ENCODE results near the gene TCERG1L. TPM values are rescaled to one million over a fixed set of nuclear protein-coding genes. Genes with fewer than 3 reads are reported as not detected.
"Not testable (repeated sequence)": the region's sequence is repeated elsewhere in the genome, so short reads cannot be mapped to it uniquely, and the experiment has no call there.

The TCERG1L gene
- total and polyA plus RNA-seq, 4 donors = not detected

- ATAC-seq (ENCODE audit: low FRiP score) = not testable (repeated sequence)
Observed at GRCh38 chr10:131234606-131235005, 76.9 kb downstream of the TCERG1L start.

DNA sequence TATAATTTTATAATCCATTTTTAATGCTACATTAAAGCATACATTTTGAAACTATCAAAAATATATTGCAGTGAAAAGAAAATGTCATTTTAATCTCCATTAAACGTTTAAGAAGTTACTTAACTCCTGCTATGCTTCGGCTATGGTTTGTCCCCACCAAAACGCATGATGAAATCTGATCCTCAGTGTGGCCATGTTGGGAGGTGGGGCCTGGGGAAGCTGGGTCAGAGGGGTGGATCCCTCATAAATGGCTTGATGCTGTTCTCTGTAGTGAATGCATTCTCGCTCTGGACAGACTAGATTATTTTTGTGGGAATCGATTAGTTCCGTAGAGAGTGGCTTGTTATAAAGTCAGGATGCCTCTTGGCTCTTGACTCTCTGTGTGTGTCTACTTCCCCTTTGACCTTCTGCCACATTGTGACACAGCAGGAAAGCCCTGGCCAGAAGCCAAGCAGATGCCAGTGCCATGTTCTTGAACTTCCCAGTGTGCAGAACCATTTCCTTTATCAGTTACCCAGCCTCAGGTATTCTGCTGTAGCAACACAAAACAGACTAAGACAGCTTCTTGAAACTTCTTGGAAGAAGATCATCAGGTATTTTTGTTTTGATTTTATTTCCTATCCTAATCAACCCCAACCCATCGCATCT is 77.8 kb downstream of the TCERG1L start:
- DNase-seq (no peak), ATAC-seq (ENCODE audit: low FRiP score) (no peak)
- Histone ChIP-seq H3K36me3 (ENCODE audit: control insufficient read depth in 1 of 2, insufficient read depth in 2 of 2, low read length in 1 of 2) (no peaks in the 10 kb centered on the region), H3K9me3 (ENCODE audit: control insufficient read depth, low read length) (peaks cover 3% of the 10 kb centered on the region), H3K27ac (ENCODE audit: low read depth in 1 of 2, low read length in 2 of 2) (no peak overlapping the region), H3K4me3 (ENCODE audit: low read length in 2 of 2) (no peak overlapping the region), H3K4me1 (ENCODE audit: control insufficient read depth in 1 of 2, insufficient read depth in 2 of 2, low read length in 2 of 2) (no peaks in the 10 kb centered on the region), H3K27me3 (ENCODE audit: control insufficient read depth in 1 of 2, insufficient read depth in 2 of 2, low read length in 1 of 2) (no peaks in the 10 kb centered on the region)
- intact Hi-C loops (cut with DNase I) = no loop called here
- 60 to 61% methylated on average over 7 of the region's 7 CpGs for WGBS, 2 donors

More at GRCh38 chr10:131234606-131235005, 76.9 kb downstream of the TCERG1L start:
- H3K4me1 ChIP-seq (ENCODE audit: control insufficient read depth in 1 of 2, insufficient read depth in 2 of 2, low read length in 2 of 2); H3K27ac ChIP-seq (ENCODE audit: low read depth in 1 of 2, low read length in 2 of 2); H3K9me3 ChIP-seq (ENCODE audit: control insufficient read depth, low read length); intact Hi-C loops (cut with DNase I); H3K36me3 ChIP-seq (ENCODE audit: control insufficient read depth in 1 of 2, insufficient read depth in 2 of 2, low read length in 1 of 2); H3K27me3 ChIP-seq (ENCODE audit: control insufficient read depth in 1 of 2, insufficient read depth in 2 of 2, low read length in 1 of 2); H3K4me3 ChIP-seq (ENCODE audit: low read length in 2 of 2): not testable (repeated sequence)
- DNase-seq = peak in 1 of 2 donors; percentile 48
- WGBS, 2 donors = 84 to 91% methylated on average over 13 of the region's 13 CpGs

DNA sequence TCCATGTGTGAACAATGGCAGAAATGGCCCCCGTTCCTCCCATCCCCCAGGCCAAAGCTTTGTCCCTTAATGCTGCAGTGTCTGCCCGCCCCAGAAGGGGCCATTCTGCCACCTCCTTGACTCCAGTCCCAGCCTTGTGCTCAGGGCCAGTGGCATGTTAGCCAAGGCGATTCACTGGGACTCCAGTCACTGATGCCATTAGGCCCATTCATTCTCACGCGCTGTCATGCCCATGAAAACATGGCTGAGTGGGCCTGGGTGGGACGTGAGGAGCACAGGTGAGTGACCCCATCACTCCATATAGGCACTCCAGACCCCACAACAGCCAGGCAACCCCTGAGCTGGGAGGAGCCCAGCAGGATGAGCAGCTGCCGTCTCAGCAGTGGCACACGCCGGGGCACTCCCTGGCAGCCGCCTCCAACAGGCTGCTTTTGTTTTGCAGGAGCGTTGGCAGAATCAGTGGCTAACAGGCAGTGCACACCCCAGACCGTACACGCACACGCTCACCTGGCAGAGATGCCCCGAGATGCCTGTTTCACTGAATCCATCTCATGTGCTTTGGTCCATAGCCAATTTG is 79.5 kb downstream of the TCERG1L start:
- no peaks in the 10 kb centered on the region for H3K27me3 ChIP-seq (ENCODE audit: control insufficient read depth in 1 of 2, insufficient read depth in 2 of 2, low read length in 1 of 2)
- no peak overlapping the region for H3K4me3 ChIP-seq (ENCODE audit: low read length in 2 of 2)
- peaks cover 3% of the 10 kb centered on the region for H3K9me3 ChIP-seq (ENCODE audit: control insufficient read depth, low read length)
- intact Hi-C loops (cut with DNase I) = no loop called here
- H3K27ac ChIP-seq (ENCODE audit: low read depth in 1 of 2, low read length in 2 of 2) = no peak overlapping the region
- no peak for ATAC-seq (ENCODE audit: low FRiP score)
- no peaks in the 10 kb centered on the region for H3K4me1 ChIP-seq (ENCODE audit: control insufficient read depth in 1 of 2, insufficient read depth in 2 of 2, low read length in 2 of 2)
- WGBS, 2 donors = 75 to 77% methylated on average over 15 of the region's 15 CpGs
- no peak for DNase-seq
- no peaks in the 10 kb centered on the region for H3K36me3 ChIP-seq (ENCODE audit: control insufficient read depth in 1 of 2, insufficient read depth in 2 of 2, low read length in 1 of 2)

GRCh38 chr10:131231323-131231964 is 80.1 kb downstream of the TCERG1L start:
- H3K9me3 ChIP-seq (ENCODE audit: control insufficient read depth, low read length) = peaks cover 3% of the 10 kb centered on the region
- ATAC-seq (ENCODE audit: low FRiP score) (no peak), DNase-seq (peak; percentile 3 to 59)
- no peak overlapping the region for H3K27ac ChIP-seq (ENCODE audit: low read depth in 1 of 2, low read length in 2 of 2)
- intact Hi-C loops (cut with DNase I) = no loop called here
- H3K4me3 ChIP-seq (ENCODE audit: low read length in 2 of 2) = no peak overlapping the region
- no peaks in the 10 kb centered on the region for H3K36me3 ChIP-seq (ENCODE audit: control insufficient read depth in 1 of 2, insufficient read depth in 2 of 2, low read length in 1 of 2)
- no peaks in the 10 kb centered on the region for H3K27me3 ChIP-seq (ENCODE audit: control insufficient read depth in 1 of 2, insufficient read depth in 2 of 2, low read length in 1 of 2)
- WGBS, 2 donors = 65% methylated on average over 19 of the region's 19 CpGs
- H3K4me1 ChIP-seq (ENCODE audit: control insufficient read depth in 1 of 2, insufficient read depth in 2 of 2, low read length in 2 of 2) = no peaks in the 10 kb centered on the region

GRCh38 chr10:131230641-131231322 is 80.7 kb downstream of the TCERG1L start:
- H3K27me3 ChIP-seq (ENCODE audit: control insufficient read depth in 1 of 2, insufficient read depth in 2 of 2, low read length in 1 of 2) = no peaks in the 10 kb centered on the region
- WGBS, 2 donors = 84 to 90% methylated on average over 14 to 15 of the region's 15 CpGs
- H3K9me3 ChIP-seq (ENCODE audit: control insufficient read depth, low read length) = peaks cover 3% of the 10 kb centered on the region
- H3K4me3 ChIP-seq (ENCODE audit: low read length in 2 of 2) = no peak overlapping the region
- H3K4me1 ChIP-seq (ENCODE audit: control insufficient read depth in 1 of 2, insufficient read depth in 2 of 2, low read length in 2 of 2) = no peaks in the 10 kb centered on the region
- ATAC-seq (ENCODE audit: low FRiP score) (no peak), DNase-seq (peak in 1 of 2 donors; percentile 10)
- no peak overlapping the region for H3K27ac ChIP-seq (ENCODE audit: low read depth in 1 of 2, low read length in 2 of 2)
- H3K36me3 ChIP-seq (ENCODE audit: control insufficient read depth in 1 of 2, insufficient read depth in 2 of 2, low read length in 1 of 2) = no peaks in the 10 kb centered on the region
- intact Hi-C loops (cut with DNase I) = no loop called here

- Histone ChIP-seq H3K4me1 (ENCODE audit: control insufficient read depth in 1 of 2, insufficient read depth in 2 of 2, low read length in 2 of 2) (no peaks in the 10 kb centered on the region), H3K9me3 (ENCODE audit: control insufficient read depth, low read length) (peaks cover 3% of the 10 kb centered on the region), H3K27me3 (ENCODE audit: control insufficient read depth in 1 of 2, insufficient read depth in 2 of 2, low read length in 1 of 2) (no peaks in the 10 kb centered on the region), H3K4me3 (ENCODE audit: low read length in 2 of 2) (no peak overlapping the region), H3K36me3 (ENCODE audit: control insufficient read depth in 1 of 2, insufficient read depth in 2 of 2, low read length in 1 of 2) (no peaks in the 10 kb centered on the region), H3K27ac (ENCODE audit: low read depth in 1 of 2, low read length in 2 of 2) (no peak overlapping the region)
- ATAC-seq (ENCODE audit: low FRiP score) (no peak), DNase-seq (peak; percentile 21 to 62)
- WGBS, 2 donors = 86 to 88% methylated on average over 17 of the region's 17 CpGs
- intact Hi-C loops (cut with DNase I) = no loop called here
Observed at GRCh38 chr10:131230166-131230565, 81.4 kb downstream of the TCERG1L start.

GRCh38 chr10:131227163-131227740 is 84.3 kb downstream of the TCERG1L start:
- Histone ChIP-seq H3K27ac (ENCODE audit: low read depth in 1 of 2, low read length in 2 of 2) (no peak overlapping the region), H3K36me3 (ENCODE audit: control insufficient read depth in 1 of 2, insufficient read depth in 2 of 2, low read length in 1 of 2) (no peaks in the 10 kb centered on the region), H3K4me1 (ENCODE audit: control insufficient read depth in 1 of 2, insufficient read depth in 2 of 2, low read length in 2 of 2) (no peaks in the 10 kb centered on the region), H3K9me3 (ENCODE audit: control insufficient read depth, low read length) (peaks cover 3% of the 10 kb centered on the region), H3K27me3 (ENCODE audit: control insufficient read depth in 1 of 2, insufficient read depth in 2 of 2, low read length in 1 of 2) (no peaks in the 10 kb centered on the region), H3K4me3 (ENCODE audit: low read length in 2 of 2) (no peak overlapping the region)
- DNase-seq (peak in 1 of 2 donors; percentile 63), ATAC-seq (ENCODE audit: low FRiP score) (no peak)
- intact Hi-C loops (cut with DNase I) = no loop called here
- WGBS, 2 donors = 93 to 97% methylated on average over 16 of the region's 16 CpGs

- WGBS, 2 donors = 78 to 84% methylated on average over 18 of the region's 18 CpGs
- intact Hi-C loops (cut with DNase I) = no loop called here
- ATAC-seq (ENCODE audit: low FRiP score) = no peak
Observed at GRCh38 chr10:131226446-131227162, 84.9 kb downstream of the TCERG1L start.

More at GRCh38 chr10:131226446-131227162, 84.9 kb downstream of the TCERG1L start:
- no peaks in the 10 kb centered on the region for H3K36me3 ChIP-seq (ENCODE audit: control insufficient read depth in 1 of 2, insufficient read depth in 2 of 2, low read length in 1 of 2)
- no peaks in the 10 kb centered on the region for H3K4me1 ChIP-seq (ENCODE audit: control insufficient read depth in 1 of 2, insufficient read depth in 2 of 2, low read length in 2 of 2)
- H3K4me3 ChIP-seq (ENCODE audit: low read length in 2 of 2) = no peak overlapping the region
- H3K27me3 ChIP-seq (ENCODE audit: control insufficient read depth in 1 of 2, insufficient read depth in 2 of 2, low read length in 1 of 2) = no peaks in the 10 kb centered on the region
- H3K9me3 ChIP-seq (ENCODE audit: control insufficient read depth, low read length) = peaks cover 3% of the 10 kb centered on the region
- DNase-seq = peak in 1 of 2 donors; percentile 72
- H3K27ac ChIP-seq (ENCODE audit: low read depth in 1 of 2, low read length in 2 of 2) = no peak overlapping the region
